DOHH2 (cell line): ENCODE results near the gene PDXK.

Experiments used
- H3F3A ChIP-seq: fragments of 200-600 bp; sonication (generic), shearing (Covaris generic); 2 replicates; pipeline ENCODE4 v1.6.0; 2016; ENCODE audit warnings: antibody characterized with exemption, mild to moderate bottlenecking; ENCODE audit not compliant: control insufficient read depth, insufficient read depth
- H3K27ac ChIP-seq: fragments of 200-600 bp; sonication (generic); 2 replicates; pipeline ENCODE4 v1.5.1; 2014; ENCODE audit warnings: low read depth, mild to moderate bottlenecking, low read length, moderate library complexity
- H3K27me3 ChIP-seq: fragments of 200-600 bp; sonication (generic); 2 replicates; pipeline ENCODE4 v1.6.1; 2014; ENCODE audit warnings: mild to moderate bottlenecking, low read length, mixed read lengths; ENCODE audit not compliant: control insufficient read depth
- H3K36me3 ChIP-seq: fragments of 200-600 bp; sonication (generic); 2 replicates; pipeline ENCODE4 v1.6.1; 2014; ENCODE audit warnings: mild to moderate bottlenecking, low read length, moderate library complexity, mixed read lengths; ENCODE audit not compliant: control insufficient read depth
- H3K4me1 ChIP-seq: fragments of 200-600 bp; sonication (generic); 2 replicates; pipeline ENCODE4 v1.6.1; 2014; ENCODE audit warnings: mild to moderate bottlenecking, low read length, mixed read lengths; ENCODE audit not compliant: control insufficient read depth
- H3K4me2 ChIP-seq: fragments of 200-600 bp; sonication (generic); 2 replicates; pipeline ENCODE4 v1.6.0; 2014; ENCODE audit warnings: mild to moderate bottlenecking, low read length, moderate library complexity
- H3K4me3 ChIP-seq: fragments of 200-600 bp; sonication (generic); 2 replicates; pipeline ENCODE4 v1.5.1; 2014; ENCODE audit warnings: mild to moderate bottlenecking, low read length, mixed read lengths
- H3K79me2 ChIP-seq: fragments of 200-600 bp; sonication (generic); 2 replicates; pipeline ENCODE4 v1.6.1; 2014; ENCODE audit warnings: mild to moderate bottlenecking, low read length, mixed read lengths; ENCODE audit not compliant: control insufficient read depth
- H3K9me2 ChIP-seq: fragments of 200-600 bp; sonication (generic); replicated peaks from 2 replicates; pipeline ENCODE4 v1.6.1; 2014; ENCODE audit warnings: mild to moderate bottlenecking, low read length, mixed read lengths; ENCODE audit not compliant: control insufficient read depth
- H3K9me3 ChIP-seq: fragments of 200-600 bp; sonication (generic); 2 replicates; pipeline ENCODE4 v1.6.1; 2014; ENCODE audit warnings: antibody characterized with exemption, low read length, mixed read lengths; ENCODE audit not compliant: control insufficient read depth, insufficient read depth
- H4K20me1 ChIP-seq: fragments of 200-600 bp; sonication (generic); 2 replicates; pipeline ENCODE4 v1.6.0; 2014; ENCODE audit warnings: low read depth, mild to moderate bottlenecking, antibody characterized with exemption, low read length, moderate library complexity; ENCODE audit not compliant: control insufficient read depth, insufficient read depth
- EZH2phosphoT487 ChIP-seq: fragments of 200-600 bp; sonication (generic); IDR thresholded peaks from 2 replicates; pipeline ENCODE4 v1.6.1; 2017; ENCODE audit warnings: borderline replicate concordance, mild to moderate bottlenecking, antibody characterized with exemption, low read length, moderate library complexity, mixed read lengths
- TF ChIP-seq, protein P1 (sequence below): fragments of 200-600 bp; sonication (generic); IDR thresholded peaks from one replicate; pipeline ENCODE4 v1.5.1; 2014; ENCODE audit warnings: antibody characterized with exemption, mild to moderate bottlenecking, low read depth, low read length; ENCODE audit not compliant: poor library complexity, severe bottlenecking

PDXK gene

GRCh38 chr21:43800566-43800965, 81.6 kb downstream of the PDXK start:
- Histone ChIP-seq H4K20me1 (0 out of 2 replicates have a peak, but pooled peaks cover 3% of the 10 kb centered on the region), H3K4me2 (no peak overlapping the region), H3K4me3 (no peak overlapping the region), H3K36me3 (peaks cover 96% of the 10 kb centered on the region), H3F3A (peaks cover 5% of the 10 kb centered on the region), H3K27me3 (no peaks in the 10 kb centered on the region), H3K27ac (no peak overlapping the region), H3K4me1 (peaks cover 25% of the 10 kb centered on the region), H3K79me2 (peaks cover 11% of the 10 kb centered on the region), H3K9me3 (no peaks in the 10 kb centered on the region), H3K9me2 (no peaks in the 10 kb centered on the region)
- no peak for TF ChIP-seq EZH2phosphoT487
- TF ChIP-seq, protein P1, sequence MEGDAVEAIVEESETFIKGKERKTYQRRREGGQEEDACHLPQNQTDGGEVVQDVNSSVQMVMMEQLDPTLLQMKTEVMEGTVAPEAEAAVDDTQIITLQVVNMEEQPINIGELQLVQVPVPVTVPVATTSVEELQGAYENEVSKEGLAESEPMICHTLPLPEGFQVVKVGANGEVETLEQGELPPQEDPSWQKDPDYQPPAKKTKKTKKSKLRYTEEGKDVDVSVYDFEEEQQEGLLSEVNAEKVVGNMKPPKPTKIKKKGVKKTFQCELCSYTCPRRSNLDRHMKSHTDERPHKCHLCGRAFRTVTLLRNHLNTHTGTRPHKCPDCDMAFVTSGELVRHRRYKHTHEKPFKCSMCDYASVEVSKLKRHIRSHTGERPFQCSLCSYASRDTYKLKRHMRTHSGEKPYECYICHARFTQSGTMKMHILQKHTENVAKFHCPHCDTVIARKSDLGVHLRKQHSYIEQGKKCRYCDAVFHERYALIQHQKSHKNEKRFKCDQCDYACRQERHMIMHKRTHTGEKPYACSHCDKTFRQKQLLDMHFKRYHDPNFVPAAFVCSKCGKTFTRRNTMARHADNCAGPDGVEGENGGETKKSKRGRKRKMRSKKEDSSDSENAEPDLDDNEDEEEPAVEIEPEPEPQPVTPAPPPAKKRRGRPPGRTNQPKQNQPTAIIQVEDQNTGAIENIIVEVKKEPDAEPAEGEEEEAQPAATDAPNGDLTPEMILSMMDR = no peak

- H3K9me2 ChIP-seq = no peaks in the 10 kb centered on the region
- 0 out of 2 replicates have a peak, but pooled peaks cover 3% of the 10 kb centered on the region for H4K20me1 ChIP-seq
- H3F3A ChIP-seq = peaks cover 12% of the 10 kb centered on the region
- no peaks in the 10 kb centered on the region for H3K9me3 ChIP-seq
- peaks cover 96% of the 10 kb centered on the region for H3K36me3 ChIP-seq
- TF ChIP-seq EZH2phosphoT487 = no peak
- TF ChIP-seq, protein P1 = no peak
- H3K4me3 ChIP-seq = no peak overlapping the region
- H3K27ac ChIP-seq = no peak overlapping the region
- H3K79me2 ChIP-seq = peaks cover 12% of the 10 kb centered on the region
- peaks cover 31% of the 10 kb centered on the region for H3K4me1 ChIP-seq
- no peak overlapping the region for H3K4me2 ChIP-seq
- no peaks in the 10 kb centered on the region for H3K27me3 ChIP-seq
Measured at GRCh38 chr21:43801006-43801783, 82.3 kb downstream of the PDXK start.

- Histone ChIP-seq H3K27me3 (no peaks in the 10 kb centered on the region), H3K9me3 (no peaks in the 10 kb centered on the region), H3K4me2 (no peak overlapping the region), H3K4me1 (peaks cover 48% of the 10 kb centered on the region), H3K27ac (no peak overlapping the region), H3F3A (peaks cover 15% of the 10 kb centered on the region), H3K9me2 (no peaks in the 10 kb centered on the region), H3K79me2 (peaks cover 19% of the 10 kb centered on the region), H3K4me3 (no peak overlapping the region), H4K20me1 (no peaks in the 10 kb centered on the region), H3K36me3 (peaks cover 92% of the 10 kb centered on the region)
- TF ChIP-seq EZH2phosphoT487 = no peak
- TF ChIP-seq, protein P1 = no peak
Measured at GRCh38 chr21:43802713-43803313, 83.9 kb downstream of the PDXK start.
